Ovary (tissue), 3 donors: ENCODE measurements around the gene B4GALNT4.

Source experiments
- CTCF ChIP-seq, 3 donors: fragments of 450-650 bp in 2 of 3; fragments of 200-600 bp in 1 of 3; IDR thresholded peaks; one replicate each; pipeline versions ENCODE4 v1.5.1 to v1.8.0; 2016 to 2022; ENCODE audit warnings: antibody characterized with exemption in 3 of 3, mild to moderate bottlenecking in 1 of 3
- EP300 ChIP-seq: sonication (generic); formaldehyde crosslinking; IDR thresholded peaks from one replicate; pipeline ENCODE4 v1.6.1; 2017; ENCODE audit warnings: antibody characterized with exemption
- donor health status: DM: no; HTN: no; CAD: no.

GRCh38 chr11:359181-359714, 10.1 kb upstream of the B4GALNT4 start:
- TF ChIP-seq CTCF (IDR thresholded peaks at IDR 0.05): no peak
- TF ChIP-seq EP300: no peak
